Activated CD4-positive, CD25-positive, alpha-beta regulatory T cell treated with anti-CD3 and anti-CD28 coated beads, Interleukin-2, amount 50 U/mL, for 24 hours (primary cell): ENCODE results near the gene AIP.
A peak's percentile ranks its signal among the peaks of the same experiment; 100 is the strongest.
"Not testable (repeated sequence)": the region's sequence is repeated elsewhere in the genome, so short reads cannot be mapped to it uniquely, and the experiment has no call there.

Experiments used
- ATAC-seq, 2 donors: fragments of 150-1000 bp; cut with Tn5 transposase; one replicate each; pipeline ENCODE4 v1.10.0; 2021; ENCODE audit warnings: mild to moderate bottlenecking in 1 of 2, moderate library complexity in 1 of 2

The AIP gene

DNA sequence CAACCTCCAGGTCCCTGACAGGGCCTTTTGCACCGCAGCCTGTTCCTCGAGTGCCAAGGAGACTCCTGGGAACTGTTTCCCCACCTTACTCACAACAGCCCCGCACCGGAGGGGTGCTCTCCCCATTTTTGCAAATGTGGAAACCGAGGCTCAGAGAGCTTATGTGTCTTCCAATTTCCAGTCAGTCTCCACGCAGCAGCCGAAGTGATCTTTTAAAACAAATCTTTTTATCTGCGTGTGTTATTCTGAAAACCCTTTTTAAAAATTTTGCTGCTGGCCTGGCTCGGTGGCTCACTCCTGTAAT lies 13.4 kb upstream of the AIP start:
- ATAC-seq: no peak

DNA sequence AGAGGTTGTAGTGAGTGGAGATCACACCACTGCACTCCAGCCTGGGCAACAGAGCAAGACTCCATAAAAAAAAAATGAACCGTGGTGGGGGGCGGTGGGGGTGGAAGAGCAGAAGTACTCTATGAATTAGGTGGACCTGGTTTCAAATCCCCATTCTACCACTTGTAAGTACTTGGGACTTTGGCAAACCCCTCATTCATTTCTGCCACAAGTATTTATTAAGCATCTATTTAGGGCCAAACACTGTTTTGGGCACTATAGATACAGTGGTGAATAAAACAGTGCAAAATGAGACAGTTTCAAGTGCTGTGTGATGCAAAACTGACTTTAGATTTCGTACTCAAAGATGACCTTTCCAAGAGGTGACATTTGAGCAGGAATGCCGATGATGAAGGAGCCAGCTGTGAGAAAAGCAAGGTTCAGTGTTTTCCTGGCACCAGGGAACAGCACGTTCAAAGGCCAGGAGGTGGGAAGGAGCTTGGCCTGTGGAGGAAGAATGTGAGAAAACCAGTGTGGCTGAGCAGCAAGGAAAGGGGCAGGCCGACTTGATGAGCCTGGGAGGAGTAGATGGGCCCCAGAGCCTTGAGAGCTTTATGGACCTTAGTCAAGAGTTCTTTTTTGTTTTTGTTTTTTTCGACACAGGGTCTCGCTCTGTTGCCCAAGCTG lies 12.4 kb upstream of the AIP start:
- no peak for ATAC-seq

DNA sequence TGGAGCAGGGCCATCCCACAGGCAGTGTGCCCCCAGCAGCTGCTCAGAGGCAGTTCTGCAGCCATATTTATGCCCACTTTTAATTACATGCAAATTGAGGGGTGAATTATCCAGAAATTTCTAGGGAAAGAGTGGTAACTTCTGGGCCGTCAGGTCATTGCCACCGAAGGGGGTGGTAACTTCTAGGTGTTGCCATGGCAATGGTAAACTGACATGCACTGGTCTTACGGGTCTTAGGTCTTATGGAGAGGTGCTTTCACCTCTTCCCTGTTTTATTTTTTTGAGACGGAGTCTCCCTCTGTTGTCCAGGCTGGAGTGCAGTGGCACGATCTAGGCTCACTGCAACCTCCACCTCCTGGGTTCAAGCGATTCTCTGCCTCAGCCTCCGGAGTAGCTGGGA lies 9.9 kb upstream of the AIP start:
- no peak for ATAC-seq

DNA sequence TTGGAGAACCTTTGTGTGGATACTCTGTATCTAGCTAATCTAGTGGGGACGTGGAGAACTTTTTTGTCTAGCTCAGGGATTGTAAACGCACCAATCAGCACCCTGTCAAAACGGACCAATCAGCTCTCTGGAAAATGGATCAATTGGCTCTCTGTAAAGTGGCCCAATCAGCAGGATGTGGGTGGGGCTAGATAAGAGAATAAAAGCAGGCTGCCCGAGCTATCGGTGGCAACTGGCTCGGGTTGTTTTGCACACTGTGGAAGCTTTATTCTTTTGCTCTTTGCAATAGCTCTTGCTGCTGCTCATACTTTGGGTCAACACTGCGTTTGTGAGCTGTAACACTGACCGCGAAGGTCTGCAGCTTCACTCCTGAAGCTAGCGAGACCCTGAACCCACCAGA lies 6.1 kb upstream of the AIP start:
- not testable (repeated sequence) for ATAC-seq

DNA sequence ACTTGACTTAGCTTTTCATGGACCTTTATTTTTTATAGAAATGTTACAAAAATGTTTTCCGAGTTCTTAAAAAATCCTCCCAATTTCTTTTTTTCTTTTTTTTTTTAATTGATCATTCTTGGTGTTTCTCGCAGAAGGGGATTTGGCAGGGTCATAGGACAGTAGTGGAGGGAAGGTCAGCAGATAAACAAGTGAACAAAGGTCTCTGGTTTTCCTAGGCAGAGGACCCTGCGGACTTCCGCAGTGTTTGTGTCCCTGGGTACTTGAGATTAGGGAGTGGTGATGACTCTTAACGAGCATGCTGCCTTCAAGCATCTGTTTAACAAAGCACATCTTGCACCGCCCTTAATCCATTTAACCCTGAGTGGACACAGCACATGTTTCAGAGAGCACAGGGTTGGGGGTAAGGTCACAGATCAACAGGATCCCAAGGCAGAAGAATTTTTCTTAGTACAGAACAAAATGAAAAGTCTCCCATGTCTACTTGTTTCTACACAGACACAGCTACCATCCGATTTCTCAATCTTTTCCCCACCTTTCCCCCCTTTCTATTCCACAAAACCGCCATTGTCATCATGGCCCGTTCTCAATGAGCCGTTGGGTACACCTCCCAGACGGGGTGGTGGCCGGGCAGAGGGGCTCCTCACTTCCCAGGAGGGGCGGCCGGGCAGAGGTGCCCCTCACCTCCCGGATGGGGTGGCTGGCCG lies 5.3 kb upstream of the AIP start:
- not testable (repeated sequence) for ATAC-seq

DNA sequence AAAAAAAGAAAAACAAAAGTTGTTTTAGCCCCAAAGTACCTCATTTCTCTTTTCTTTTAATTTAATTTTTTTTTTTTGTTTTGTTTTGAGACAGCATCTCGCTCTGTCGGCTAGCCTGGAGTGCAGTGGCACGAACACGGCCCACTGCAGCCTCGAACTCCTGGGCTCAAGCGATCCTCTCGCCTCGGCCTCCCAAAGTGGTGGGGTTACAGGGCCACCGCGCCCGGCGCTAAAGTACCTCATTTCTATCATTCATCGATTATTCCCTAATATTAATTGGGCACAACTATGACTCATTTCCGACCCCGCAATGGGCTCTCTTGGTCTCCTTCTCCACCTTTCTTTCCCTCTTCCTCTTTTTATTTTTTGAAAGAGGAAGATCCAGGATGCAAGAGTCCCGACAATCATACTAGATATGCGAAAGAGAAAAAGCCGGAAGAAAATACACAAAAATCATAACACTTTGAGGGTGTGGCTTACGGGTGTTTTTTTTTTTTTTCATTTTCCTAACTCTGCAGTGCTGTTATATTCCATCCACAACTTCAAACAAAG lies 475 bp upstream of the AIP start:
- ATAC-seq: peak; percentile 1 to 2

DNA sequence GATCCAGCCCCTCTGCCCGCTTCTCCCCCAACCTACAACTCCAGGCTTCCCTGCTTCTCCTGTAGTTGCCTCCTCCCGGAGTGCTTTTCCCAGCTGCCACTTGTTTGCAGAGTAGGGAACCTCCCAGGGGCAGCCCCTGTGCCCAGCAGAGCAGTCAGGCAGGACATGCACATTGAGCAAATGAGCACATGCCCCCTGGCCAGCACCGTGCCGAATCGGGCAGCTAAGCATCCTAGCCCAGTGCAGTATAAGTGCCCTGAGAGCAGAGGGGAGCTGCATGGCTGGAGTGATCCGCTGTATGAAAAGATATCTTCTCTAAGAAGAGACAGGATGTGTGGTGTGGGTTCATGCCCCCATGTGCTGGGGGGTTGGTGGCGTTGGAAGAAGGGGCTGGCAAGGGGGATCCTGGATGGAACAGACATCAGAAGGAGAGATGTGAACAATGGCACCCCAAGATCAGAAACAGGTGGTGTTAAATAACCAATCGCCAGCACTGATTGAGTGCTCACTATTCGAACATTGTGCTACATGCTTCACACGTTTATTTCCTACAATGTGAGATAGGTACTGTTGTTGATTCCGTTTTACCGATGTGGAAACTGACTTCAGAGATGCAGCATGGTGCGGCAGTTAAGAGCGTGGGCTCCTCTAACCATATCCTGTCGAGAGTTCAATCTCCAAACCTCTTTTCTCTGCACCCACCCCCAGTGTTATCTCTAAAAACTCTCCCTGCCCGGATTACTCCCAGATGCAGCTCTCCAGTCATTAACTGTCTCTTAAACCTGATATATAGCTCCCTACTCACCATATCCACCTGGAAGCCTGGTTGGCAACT lies 1.2 kb downstream of the AIP start:
- ATAC-seq: peak in 1 of 2 donors; percentile 3

DNA sequence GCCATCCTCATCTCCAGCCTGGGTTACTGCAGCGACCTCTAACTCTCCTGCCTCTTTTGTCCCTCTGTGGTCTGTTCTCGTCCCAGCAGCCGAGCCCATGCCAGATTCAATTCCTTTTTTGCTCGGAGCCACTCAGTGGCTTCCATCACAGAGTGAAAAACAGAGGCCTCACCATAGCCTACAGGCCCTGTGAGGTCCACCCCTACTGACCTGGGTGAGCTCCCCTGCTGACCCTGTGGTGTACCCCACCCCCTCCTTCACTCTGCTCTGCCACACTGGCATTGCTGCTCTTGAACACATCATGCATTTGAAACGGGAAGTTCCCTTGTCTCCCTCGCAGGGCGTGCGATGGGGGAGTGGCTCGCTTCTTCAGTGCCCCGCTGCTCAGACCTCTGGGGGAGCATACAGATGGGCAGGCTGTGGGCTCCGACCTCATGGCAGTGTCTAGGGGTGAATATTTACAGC lies 2.1 kb downstream of the AIP start:
- peak; percentile 11 to 14 for ATAC-seq

DNA sequence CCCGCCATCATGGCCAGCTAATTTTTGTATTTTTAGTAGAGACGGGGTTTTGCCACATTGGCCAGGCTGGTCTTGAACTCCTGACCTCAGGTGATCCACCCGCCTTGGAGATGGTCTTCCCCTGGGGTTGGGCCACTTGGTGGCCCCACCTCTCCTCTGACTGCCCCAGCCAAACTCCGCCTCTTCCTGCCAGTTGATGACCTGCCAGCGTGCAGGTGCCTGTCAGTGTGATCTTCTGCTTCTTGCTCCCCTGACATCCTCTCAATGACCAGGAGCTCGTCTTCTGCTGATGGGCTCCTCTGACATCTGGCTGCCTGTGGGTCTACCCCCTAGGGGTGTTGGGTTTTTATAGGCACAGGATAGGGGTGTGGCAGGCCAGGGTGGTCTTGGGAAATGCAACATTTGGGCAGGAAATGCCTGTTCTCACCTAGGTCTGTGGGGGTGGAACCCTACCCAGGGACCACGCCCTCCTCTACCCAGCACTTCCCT lies 3.1 kb downstream of the AIP start:
- not testable (repeated sequence) for ATAC-seq

DNA sequence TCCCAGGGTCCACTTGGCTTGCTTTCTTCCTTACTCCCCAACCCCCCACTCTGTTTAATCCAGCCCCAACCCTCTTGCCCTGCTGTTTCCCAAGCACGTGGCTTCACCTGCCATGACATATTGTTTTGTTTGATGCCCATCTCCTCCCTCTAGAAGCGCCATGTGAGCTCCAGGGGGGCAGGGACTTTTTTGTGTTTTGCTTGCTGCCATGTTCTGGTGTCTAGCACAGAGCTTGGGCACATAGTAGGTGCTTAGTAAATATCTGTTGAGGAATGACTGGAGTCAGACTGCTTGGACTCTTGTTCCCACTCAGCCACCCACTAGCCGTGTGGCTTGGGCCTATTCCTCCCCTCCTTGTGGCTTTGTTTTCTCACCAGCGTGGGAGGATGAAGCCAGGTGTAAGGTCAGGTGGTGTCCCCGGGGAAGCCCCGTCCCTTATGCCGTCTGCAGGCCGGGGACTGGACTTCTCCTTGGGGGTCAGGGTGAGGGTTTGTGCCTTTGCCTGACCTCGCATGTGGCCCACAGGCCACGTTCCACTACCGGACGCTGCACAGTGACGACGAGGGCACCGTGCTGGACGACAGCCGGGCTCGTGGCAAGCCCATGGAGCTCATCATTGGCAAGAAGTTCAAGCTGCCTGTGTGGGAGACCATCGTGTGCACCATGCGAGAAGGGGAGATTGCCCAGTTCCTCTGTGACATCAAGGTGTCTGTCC lies 3.8 kb downstream of the AIP start:
- ATAC-seq: peak in 1 of 2 donors; percentile 2

DNA sequence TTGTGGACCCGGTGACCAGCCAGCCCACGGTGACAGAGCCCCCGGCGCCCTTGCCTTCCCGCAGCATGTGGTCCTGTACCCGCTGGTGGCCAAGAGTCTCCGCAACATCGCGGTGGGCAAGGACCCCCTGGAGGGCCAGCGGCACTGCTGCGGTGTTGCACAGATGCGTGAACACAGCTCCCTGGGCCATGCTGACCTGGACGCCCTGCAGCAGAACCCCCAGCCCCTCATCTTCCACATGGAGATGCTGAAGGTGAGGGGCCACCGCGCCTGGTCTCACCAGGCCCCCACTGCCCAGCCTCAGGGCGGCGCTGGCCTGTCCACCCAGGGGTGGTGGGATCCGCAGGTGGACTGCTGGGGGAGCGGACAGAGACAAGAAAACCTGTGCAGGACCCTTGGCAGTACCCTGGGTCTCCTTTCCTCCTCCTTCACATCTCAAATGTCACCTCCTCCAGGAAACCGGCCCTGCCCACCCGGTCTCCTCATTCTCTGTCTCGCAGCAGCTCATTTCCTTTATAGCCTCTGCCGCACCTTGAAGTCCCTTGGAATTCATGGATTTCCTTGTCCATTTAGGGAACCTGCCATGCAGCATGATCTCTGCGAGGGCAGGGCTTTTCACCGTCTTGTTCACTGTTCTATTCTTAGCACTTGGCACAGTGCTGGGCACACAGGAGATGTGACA lies 6.5 kb downstream of the AIP start:
- ATAC-seq: no peak

DNA sequence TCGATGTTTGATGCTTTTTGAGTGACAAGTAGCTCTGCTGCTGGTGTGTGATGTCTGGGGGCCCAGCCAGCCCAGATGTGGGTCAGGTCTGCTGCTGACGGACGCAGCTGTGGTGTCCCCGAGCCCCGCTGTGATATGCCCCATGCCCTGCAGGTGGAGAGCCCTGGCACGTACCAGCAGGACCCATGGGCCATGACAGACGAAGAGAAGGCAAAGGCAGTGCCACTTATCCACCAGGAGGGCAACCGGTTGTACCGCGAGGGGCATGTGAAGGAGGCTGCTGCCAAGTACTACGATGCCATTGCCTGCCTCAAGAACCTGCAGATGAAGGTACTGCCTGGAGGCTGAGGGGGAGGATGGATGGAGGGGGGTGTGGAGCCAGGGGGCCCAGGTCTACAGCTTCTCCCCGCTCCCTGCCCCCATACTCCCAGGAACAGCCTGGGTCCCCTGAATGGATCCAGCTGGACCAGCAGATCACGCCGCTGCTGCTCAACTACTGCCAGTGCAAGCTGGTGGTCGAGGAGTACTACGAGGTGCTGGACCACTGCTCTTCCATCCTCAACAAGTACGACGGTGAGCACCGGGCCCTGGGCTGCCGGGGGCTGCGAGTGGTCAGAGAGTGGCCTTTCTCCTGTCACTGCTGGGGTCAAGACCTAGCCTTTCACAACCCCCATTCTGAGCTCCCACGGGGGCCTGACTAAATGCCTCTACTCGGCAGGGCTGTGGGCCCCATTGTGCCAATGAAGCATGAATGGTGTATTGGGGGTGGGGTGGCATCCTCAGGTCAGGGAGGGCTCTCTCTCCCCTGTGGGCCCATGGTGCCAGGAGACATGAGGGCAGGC lies 7.3 kb downstream of the AIP start:
- ATAC-seq: no peak

DNA sequence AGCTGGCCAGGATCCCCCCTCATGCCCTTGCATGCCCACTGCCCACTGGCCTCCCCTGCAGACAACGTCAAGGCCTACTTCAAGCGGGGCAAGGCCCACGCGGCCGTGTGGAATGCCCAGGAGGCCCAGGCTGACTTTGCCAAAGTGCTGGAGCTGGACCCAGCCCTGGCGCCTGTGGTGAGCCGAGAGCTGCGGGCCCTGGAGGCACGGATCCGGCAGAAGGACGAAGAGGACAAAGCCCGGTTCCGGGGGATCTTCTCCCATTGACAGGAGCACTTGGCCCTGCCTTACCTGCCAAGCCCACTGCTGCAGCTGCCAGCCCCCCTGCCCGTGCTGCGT lies 7.9 kb downstream of the AIP start:
- no peak for ATAC-seq

DNA sequence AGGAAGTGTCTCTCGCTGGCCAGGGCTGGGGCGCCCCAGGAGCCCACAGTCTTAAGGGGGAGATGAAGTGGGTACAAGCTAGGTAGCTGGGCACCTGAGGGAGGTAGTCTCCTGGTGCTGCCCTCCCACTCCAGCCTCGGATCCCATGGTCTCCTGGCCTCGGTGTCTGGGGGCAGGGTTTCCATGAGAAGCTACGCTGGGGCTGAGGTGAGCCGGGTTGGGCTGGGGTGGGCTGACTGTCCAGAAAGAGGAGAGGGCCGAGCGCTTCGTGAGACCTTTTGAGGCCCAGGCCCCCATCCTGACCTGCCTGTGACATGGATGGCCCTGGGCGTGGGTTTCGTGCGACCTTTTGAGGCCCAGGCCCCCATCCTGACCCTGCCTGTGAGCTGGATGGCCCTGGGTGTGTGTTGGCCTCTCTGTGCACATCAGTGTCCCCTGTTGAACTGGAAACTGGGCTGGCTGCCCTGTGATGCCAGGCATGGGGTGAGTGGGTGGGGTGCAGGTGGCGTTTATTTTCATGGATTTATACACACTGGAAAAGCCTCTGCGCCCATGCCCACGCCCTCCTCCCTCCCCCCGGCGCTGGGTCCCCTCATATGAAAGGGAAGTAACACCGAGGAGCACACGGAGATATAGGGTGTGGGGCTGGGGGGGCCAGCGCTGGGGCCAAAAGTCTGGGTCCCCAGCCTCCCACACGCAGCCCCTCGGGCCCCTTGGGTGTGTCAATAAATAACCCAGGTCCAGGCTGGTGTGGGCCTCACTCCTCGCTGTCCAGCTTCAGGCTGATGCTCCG lies 8.6 kb downstream of the AIP start:
- no peak for ATAC-seq

DNA sequence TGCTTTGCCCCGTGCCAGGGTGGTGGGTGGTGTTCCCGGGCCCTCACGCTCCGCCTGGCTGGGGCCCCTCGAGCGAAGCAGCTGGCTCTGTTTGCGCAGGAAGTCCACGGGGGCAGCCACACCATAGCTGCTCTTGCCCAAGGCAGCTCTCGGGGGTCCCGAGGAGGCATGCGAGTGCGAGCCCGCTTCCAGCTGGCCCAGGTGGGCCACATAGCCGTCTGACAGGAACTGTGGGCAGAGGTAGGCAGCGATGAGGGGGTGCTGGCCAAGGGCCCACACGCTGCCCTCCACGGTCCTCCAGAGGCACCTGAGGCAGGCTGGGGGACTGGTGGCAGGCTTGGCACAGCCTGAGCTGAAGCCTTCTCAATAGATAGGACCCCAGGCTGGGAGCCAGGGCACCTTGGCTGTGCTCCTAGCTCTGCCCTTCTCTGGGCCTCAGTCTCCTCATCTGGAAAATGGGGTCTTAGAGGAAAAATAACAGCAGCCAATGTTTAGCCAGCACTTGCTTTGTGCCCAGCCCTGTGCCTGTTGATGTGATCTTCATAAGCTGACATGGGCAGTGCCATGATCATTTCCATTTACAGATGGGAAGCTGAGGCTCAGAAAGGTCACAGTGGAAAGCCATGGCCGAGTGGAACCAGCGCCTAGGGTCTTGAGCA lies 9.4 kb downstream of the AIP start:
- no peak for ATAC-seq

DNA sequence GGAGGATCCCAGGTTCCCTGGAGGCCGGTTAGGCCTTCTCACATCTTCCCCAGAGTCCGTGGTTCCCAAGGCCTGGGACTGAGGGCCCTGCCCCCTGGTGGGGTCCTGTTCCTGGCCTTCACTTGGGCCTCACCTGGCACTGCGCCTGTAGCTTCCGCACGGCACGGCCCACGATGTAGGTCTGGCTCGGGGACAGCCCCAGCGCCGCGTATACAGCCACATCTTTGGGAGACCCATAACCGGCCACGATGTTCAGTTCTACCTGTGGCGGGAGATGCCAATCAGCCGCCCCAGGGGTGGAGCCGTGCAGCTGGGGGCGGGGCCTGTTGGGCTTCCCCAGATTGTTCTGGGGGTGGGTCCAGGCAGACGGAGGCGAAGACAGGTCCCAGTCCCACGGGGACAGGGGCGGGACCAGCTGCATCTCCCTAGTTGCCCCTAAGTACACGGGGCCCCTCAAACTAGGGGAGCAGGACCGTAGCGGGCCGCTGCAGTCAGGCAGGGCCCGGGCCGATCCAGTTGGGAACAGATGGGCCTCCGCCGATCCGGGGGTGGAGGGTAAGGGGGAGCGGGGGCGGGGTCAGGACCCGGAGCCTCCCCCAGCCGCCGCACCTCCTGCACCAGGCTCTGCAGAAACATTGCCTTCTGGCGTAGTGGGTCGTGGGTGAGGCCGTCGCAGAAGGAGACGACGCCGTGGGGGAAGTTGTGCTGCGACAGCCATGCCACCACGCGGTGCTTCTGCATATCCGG lies 10.1 kb downstream of the AIP start:
- peak; percentile 24 to 27 for ATAC-seq

DNA sequence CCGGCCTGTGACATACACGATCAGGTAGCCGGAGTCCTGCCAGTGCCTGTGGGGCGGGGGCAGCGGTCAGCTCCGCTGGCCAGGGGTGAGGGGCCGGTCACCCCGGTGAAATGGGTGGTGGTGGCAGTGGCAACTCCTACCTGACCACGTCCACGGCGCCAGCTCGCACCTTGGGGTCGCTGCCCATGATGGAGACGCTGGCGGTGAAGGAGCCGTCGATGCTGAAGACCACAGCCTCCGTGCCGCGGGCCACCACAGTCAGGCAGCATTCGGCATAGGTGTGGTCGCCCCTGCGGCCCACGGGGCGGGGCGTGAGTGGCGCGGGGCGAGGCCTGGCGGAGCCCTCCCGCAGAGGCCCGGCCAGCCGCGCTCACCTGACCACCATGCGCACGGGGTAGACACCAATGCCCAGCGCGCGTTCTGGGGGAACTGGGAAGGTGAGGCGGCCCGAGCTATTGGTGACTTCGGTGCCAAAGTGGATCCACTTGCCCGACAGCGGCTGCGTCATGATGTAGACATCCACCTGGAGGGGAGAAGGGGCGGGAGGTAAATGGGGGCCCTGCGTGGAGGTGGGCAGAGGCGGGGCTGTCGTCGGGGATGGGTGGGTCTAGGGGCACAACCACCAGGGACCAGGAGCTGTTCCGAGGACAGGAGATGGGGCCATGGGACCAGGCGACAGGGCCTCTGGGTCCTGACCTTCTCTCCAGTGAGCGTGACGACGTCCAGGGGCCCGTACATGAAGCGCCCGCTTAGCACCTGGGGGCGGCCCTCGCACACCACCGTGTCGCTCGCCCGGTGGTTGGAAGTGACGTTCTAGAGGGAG lies 10.9 kb downstream of the AIP start:
- ATAC-seq: no peak
